Measurements from ENCODE around the gene SLC37A1.

GRCh38 chr21:42557420-42557819 lies 43.8 kb downstream of the SLC37A1 start:
- TF ChIP-seq CTCF (conservative IDR thresholded peaks at IDR 0.05; ENCODE audit: low read length) (no peak), EZH2phosphoT487 (IDR thresholded peaks at IDR 0.05; ENCODE audit: borderline replicate concordance) (no peak)

All from Loucy (cell line).